Heart left ventricle (tissue), 13 donors: ENCODE results near the gene MS4A6A.

Experiments
- POLR2A ChIP-seq, 2 donors: fragments of 450-650 bp; IDR thresholded peaks; one replicate each; pipeline ENCODE4 v1.6.1; 2017; ENCODE audit warnings: antibody characterized with exemption in 2 of 2, mild to moderate bottlenecking in 2 of 2, moderate library complexity in 2 of 2
- TF ChIP-seq, protein P1 (sequence below), 12 donors: fragments of 200-600 bp; sonication (generic) in 4 of 12; IDR thresholded peaks; one replicate each; pipeline versions ENCODE4 v1.5.0 to v1.8.0; 2018 to 2022; ENCODE audit warnings: antibody characterized with exemption in 12 of 12, mild to moderate bottlenecking in 5 of 12
- donor health status: ischemic (EF 13 %, LVEDD 7.1; RV severe dilation, severe dysfunction).
- donor health status: DM: no; HTN: yes; CAD: no.
- donor health status: DM: no; HTN: no; CAD: no.
- donor health status: ischemic (EF 25% LVEDD 6.9; RV normal size, moderate dysfunction).
- donor health status: ischemic (EF 25% LVEDD 5.7; RV mildly dilated, moderate dysfunction).
- donor health status: ischemic (EF 35%, LVEDD 5.7; RV mildly dilated, moderate dysfunction).
- donor health status: nonischemic (EF 11% LVEDD 7.7; RV severe dilation, severe dysfunction).
- donor health status: DM: yes; HTN: yes; CAD: no.
- donor health status: PGD.
- donor health status: ischemic (EF 29% LVEDD 5.4; RV normal size, mild dysfunction).
- donor health status: nonischemic (EF 23%, LVEDD 6.1; RV moderate dilation, normal function).

DNA sequence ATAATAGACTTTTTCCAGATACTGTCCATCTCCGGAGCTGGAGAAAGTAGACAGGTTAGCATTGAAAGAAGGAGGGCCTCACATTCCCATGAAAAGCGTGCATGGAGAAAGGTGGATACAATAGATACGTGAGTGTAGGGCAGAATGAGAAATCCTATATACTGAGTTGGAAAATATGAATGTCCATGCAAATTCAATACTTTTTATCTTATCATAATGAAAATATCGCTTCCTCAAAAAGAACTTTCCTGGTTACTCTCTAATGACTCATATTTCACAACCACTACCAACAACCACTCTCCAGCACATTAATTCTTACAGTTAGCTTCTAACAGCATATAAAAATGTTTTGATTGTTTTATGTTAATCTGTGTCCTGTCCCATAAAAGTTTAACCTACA is 22.0 kb upstream of the MS4A6A start:
- no peak for TF ChIP-seq POLR2A (IDR thresholded peaks at IDR 0.05)
- TF ChIP-seq, protein P1, sequence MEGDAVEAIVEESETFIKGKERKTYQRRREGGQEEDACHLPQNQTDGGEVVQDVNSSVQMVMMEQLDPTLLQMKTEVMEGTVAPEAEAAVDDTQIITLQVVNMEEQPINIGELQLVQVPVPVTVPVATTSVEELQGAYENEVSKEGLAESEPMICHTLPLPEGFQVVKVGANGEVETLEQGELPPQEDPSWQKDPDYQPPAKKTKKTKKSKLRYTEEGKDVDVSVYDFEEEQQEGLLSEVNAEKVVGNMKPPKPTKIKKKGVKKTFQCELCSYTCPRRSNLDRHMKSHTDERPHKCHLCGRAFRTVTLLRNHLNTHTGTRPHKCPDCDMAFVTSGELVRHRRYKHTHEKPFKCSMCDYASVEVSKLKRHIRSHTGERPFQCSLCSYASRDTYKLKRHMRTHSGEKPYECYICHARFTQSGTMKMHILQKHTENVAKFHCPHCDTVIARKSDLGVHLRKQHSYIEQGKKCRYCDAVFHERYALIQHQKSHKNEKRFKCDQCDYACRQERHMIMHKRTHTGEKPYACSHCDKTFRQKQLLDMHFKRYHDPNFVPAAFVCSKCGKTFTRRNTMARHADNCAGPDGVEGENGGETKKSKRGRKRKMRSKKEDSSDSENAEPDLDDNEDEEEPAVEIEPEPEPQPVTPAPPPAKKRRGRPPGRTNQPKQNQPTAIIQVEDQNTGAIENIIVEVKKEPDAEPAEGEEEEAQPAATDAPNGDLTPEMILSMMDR (IDR thresholded peaks at IDR 0.05): no peak
